IMR-90 (cell line): ENCODE results near the gene LGALS14. TPM values are rescaled to one million over a fixed set of nuclear protein-coding genes. Genes with fewer than 3 reads are reported as not detected.

Experiments
- ATAC-seq: fragments of 200-7000 bp; cut with Tn5 transposase; 2 replicates; pipeline ENCODE4 v1.9.1; 2020; ENCODE audit warnings: low read depth, mild to moderate bottlenecking, moderate library complexity
- BruUV-seq: library from RNA; stranded (reverse); fragments of 400-500 nt; replicated peaks from 2 replicates; lab custom pipeline; 2021; lab: Mats Ljungman, UMichigan
- CTCF ChIA-PET: fragments of 300-600 bp; formaldehyde crosslinking; extraction: SDS; loops from one replicate; lab custom pipeline; 2021; ENCODE audit warnings: antibody characterized with exemption; lab: Yijun Ruan, JAX
- POLR2A ChIA-PET: fragments of 300-600 bp; sonication (Branson Sonifier 250); formaldehyde crosslinking; loops from one replicate; lab custom pipeline; 2022; ENCODE audit warnings: antibody characterized with exemption; ENCODE audit not compliant: unreplicated experiment; lab: Charles Lee
- DNase-seq: peaks from one replicate; pipeline ENCODE4 v3.0.0; 2013
- H2AFZ ChIP-seq: replicated peaks from 2 replicates; pipeline ENCODE3; 2013; ENCODE audit warnings: low read length, mild to moderate bottlenecking; ENCODE audit not compliant: poor library complexity
- H2AK5ac ChIP-seq: 2 replicates; pipeline ENCODE4 v1.6.1; 2013; ENCODE audit warnings: low read depth, low read length, inconsistent platforms
- H2AK9ac ChIP-seq: replicated peaks from 2 replicates; pipeline ENCODE3; 2013; ENCODE audit warnings: mild to moderate bottlenecking, low read depth, low read length, moderate library complexity; ENCODE audit not compliant: poor library complexity
- H2BK120ac ChIP-seq: 2 replicates; pipeline ENCODE4 v1.6.1; 2013; ENCODE audit warnings: low read depth, low read length, inconsistent platforms
- H2BK15ac ChIP-seq: 3 replicates; pipeline ENCODE4 v1.6.1; 2013; ENCODE audit warnings: low read depth, low read length, inconsistent platforms
- H2BK20ac ChIP-seq: 2 replicates; pipeline ENCODE4 v1.6.1; 2013; ENCODE audit warnings: low read depth, mild to moderate bottlenecking, inconsistent platforms, low read length, moderate library complexity
- H2BK5ac ChIP-seq: 2 replicates; pipeline ENCODE4 v1.6.1; 2013; ENCODE audit warnings: mild to moderate bottlenecking, low read depth, low read length, inconsistent platforms; ENCODE audit not compliant: poor library complexity, severe bottlenecking
- H3K14ac ChIP-seq: replicated peaks from 2 replicates; pipeline ENCODE4 v1.6.1; 2013; ENCODE audit warnings: low read depth, low read length, inconsistent platforms
- H3K18ac ChIP-seq: 2 replicates; pipeline ENCODE4 v1.6.1; 2013; ENCODE audit warnings: low read depth, low read length, control low read depth
- H3K23ac ChIP-seq: 2 replicates; pipeline ENCODE4 v1.6.1; 2013; ENCODE audit warnings: low read depth, low read length, inconsistent platforms
- H3K27ac ChIP-seq: 2 replicates; pipeline ENCODE4 v1.5.1; 2013; ENCODE audit warnings: mild to moderate bottlenecking, control low read depth, low read length; ENCODE audit not compliant: insufficient read depth
- H3K27me3 ChIP-seq: 2 replicates; pipeline ENCODE4 v1.6.1; 2013; ENCODE audit warnings: low read length; ENCODE audit not compliant: control insufficient read depth, insufficient read depth
- H3K36me3 ChIP-seq: 2 replicates; pipeline ENCODE4 v1.6.1; 2013; ENCODE audit warnings: low read length, mixed read lengths; ENCODE audit not compliant: control insufficient read depth, insufficient read depth
- H3K4ac ChIP-seq: 2 replicates; pipeline ENCODE4 v1.6.1; 2013; ENCODE audit warnings: low read depth, low read length, inconsistent platforms
- H3K4me1 ChIP-seq: 2 replicates; pipeline ENCODE4 v1.6.1; 2013; ENCODE audit warnings: low read length, mixed read lengths; ENCODE audit not compliant: control insufficient read depth, insufficient read depth
- H3K4me2 ChIP-seq: 2 replicates; pipeline ENCODE4 v1.6.1; 2013; ENCODE audit warnings: low read depth, mild to moderate bottlenecking, control low read depth, low read length, moderate library complexity
- H3K4me3 ChIP-seq: 2 replicates; pipeline ENCODE4 v1.5.1; 2013; ENCODE audit warnings: low read depth, mild to moderate bottlenecking, control low read depth, low read length, moderate library complexity; ENCODE audit not compliant: insufficient read depth
- H3K56ac ChIP-seq: 2 replicates; pipeline ENCODE4 v1.6.1; 2013; ENCODE audit warnings: low read length, inconsistent platforms; ENCODE audit not compliant: insufficient read depth; ENCODE audit errors: extremely low read depth
- H3K79me1 ChIP-seq, 2 experiments: 2 replicates each; pipeline ENCODE4 v1.6.1; 2013; ENCODE audit warnings: low read length in 2 of 2, inconsistent platforms in 1 of 2, low read depth in 1 of 2
- H3K9ac ChIP-seq: 2 replicates; pipeline ENCODE4 v1.6.1; 2013; ENCODE audit warnings: low read depth, low read length, control low read depth
- H3K9me1 ChIP-seq: 2 replicates; pipeline ENCODE4 v1.6.1; 2013; ENCODE audit warnings: low read length, inconsistent platforms; ENCODE audit not compliant: insufficient read depth
- H3K9me3 ChIP-seq: 2 replicates; pipeline ENCODE4 v1.6.1; 2013; ENCODE audit warnings: low read length; ENCODE audit not compliant: control insufficient read depth, insufficient read depth
- H4K20me1 ChIP-seq: 2 replicates; pipeline ENCODE4 v1.6.1; 2013; ENCODE audit warnings: low read length, inconsistent platforms; ENCODE audit not compliant: insufficient read depth
- H4K5ac ChIP-seq: 2 replicates; pipeline ENCODE4 v1.6.1; 2013; ENCODE audit warnings: mild to moderate bottlenecking, low read depth, low read length, control low read depth
- H4K8ac ChIP-seq, 2 experiments: 2 replicates each; pipeline ENCODE4 v1.6.1; 2013; ENCODE audit warnings: low read depth in 2 of 2, low read length in 2 of 2, control low read depth in 1 of 2, inconsistent platforms in 1 of 2
- H4K91ac ChIP-seq: 2 replicates; pipeline ENCODE4 v1.6.1; 2013; ENCODE audit warnings: low read depth, low read length, inconsistent platforms; ENCODE audit not compliant: insufficient read depth
- CEBPB ChIP-seq: IDR thresholded peaks from 2 replicates; pipeline ENCODE4 v1.6.1; 2012; ENCODE audit warnings: low read depth, low read length, improper control_type of control experiment
- CHD1 ChIP-seq: IDR thresholded peaks from 2 replicates; pipeline ENCODE4 v1.6.1; 2012; ENCODE audit warnings: low read depth, low read length, improper control_type of control experiment
- NFE2L2 ChIP-seq: fragments of 150-350 bp; IDR thresholded peaks from 2 replicates; pipeline ENCODE4 v1.6.1; 2016; ENCODE audit warnings: low read depth, mild to moderate bottlenecking, low read length
- POLR2A ChIP-seq: IDR thresholded peaks from 2 replicates; pipeline ENCODE4 v1.6.1; 2012; ENCODE audit warnings: mild to moderate bottlenecking, low read depth, low read length
- RFX5 ChIP-seq: IDR thresholded peaks from 2 replicates; pipeline ENCODE4 v1.8.0; 2012; ENCODE audit warnings: low read depth, mild to moderate bottlenecking, low read length, moderate library complexity
- WGBS, 2 experiments: methylation state at CpG; one replicate each; pipeline versions ENCODE4 v1.1.5 to v1.1.7; 2013; ENCODE audit warnings: missing lambda C conversion rate in 2 of 2; ENCODE audit not compliant: insufficient read length in 1 of 2; ENCODE audit errors: extremely low coverage in 2 of 2; 5-methylcytosine and 5-hydroxymethylcytosine counted together
- dilution Hi-C: fragments of 300-500 bp; cut with HindIII; formaldehyde crosslinking; loops from one replicate; pipeline ENCODE4 v1.14.3; 2018; ENCODE audit warnings: low sequenced_read_pairs; ENCODE audit not compliant: unreplicated experiment
- in situ Hi-C: fragments of 300-500 bp; cut with MboI; formaldehyde crosslinking; loops from 3 replicates; pipeline ENCODE4 v1.14.3; 2019; ENCODE audit warnings: low sequenced_read_pairs, inconsistent platforms, mixed read lengths
- intact Hi-C: fragments of 100-400 bp; cut with micrococcal nuclease; formaldehyde crosslinking; loops from 2 replicates; pipeline ENCODE4 v1.10.0; 2022
- polyA plus RNA-seq, 3 experiments: library from polyadenylated mRNA; depleted of rRNA; stranded (reverse); fragments of >200 nt; gene quantifications; 2 replicates each; pipeline ENCODE4 v1.2.3, GENCODE V29; 2012; ENCODE audit warnings: low replicate concordance in 1 of 3
- total RNA-seq: library from RNA; depleted of rRNA; stranded (reverse); fragments of >200 nt; gene quantifications from 2 replicates; pipeline ENCODE4 v1.2.3, GENCODE V29; 2012

The LGALS14 gene
- total and polyA plus RNA-seq, 2 of the 4 experiments (the other 2 are of a cell fraction), result not detected

- Histone ChIP-seq H2BK20ac (no peak overlapping the region), H3K27me3 (no peaks in the 10 kb centered on the region), H4K5ac (no peak overlapping the region), H2AK5ac (no peak overlapping the region), H2AK9ac (no peak overlapping the region), H4K91ac (no peak overlapping the region), H3K79me1 (no peaks in the 10 kb centered on the region), H2BK120ac (no peak overlapping the region), H2AFZ (no peak overlapping the region), H3K9me3 (no peaks in the 10 kb centered on the region), H3K36me3 (no peaks in the 10 kb centered on the region), H3K4me1 (no peaks in the 10 kb centered on the region), H2BK15ac (no peak overlapping the region), H4K20me1 (no peaks in the 10 kb centered on the region), H3K4ac (no peak overlapping the region), H3K56ac (no peak overlapping the region), H3K23ac (no peak overlapping the region), H3K4me3 (no peak overlapping the region), H3K9me1 (no peaks in the 10 kb centered on the region), H3K9ac (no peak overlapping the region), H3K14ac (no peak overlapping the region), H3K4me2 (no peak overlapping the region), H2BK5ac (no peak overlapping the region), H3K18ac (no peak overlapping the region), H4K8ac (no peak overlapping the region), H3K27ac (no peak overlapping the region)
- in situ Hi-C loops (no loop called here), intact Hi-C loops (no loop called here), dilution Hi-C loops (no loop called here)
- ChIA-PET CTCF (no interaction called here), POLR2A (no interaction called here)
- DNase-seq, result no peak
- ATAC-seq, result no peak
- 25% methylated on average over 1 of the region's 5 CpGs; no CpG with 5 or more reads in 1 of the 2 experiments for WGBS, 2 experiments
- no peak for TF ChIP-seq CEBPB
- TF ChIP-seq NFE2L2, result no peak
- no peak for TF ChIP-seq RFX5
- TF ChIP-seq CHD1, result no peak
- no peak for TF ChIP-seq POLR2A
- no TSS peak for BruUV-seq
These were observed 5.0 kb downstream of the LGALS14 start for GRCh38 chr19:39709026-39709872.
